NCI-H2227 treated with DMSO at 0.1 percent for 48 hours (cell line): ENCODE data around the gene ZNF732.
"Not testable (repeated sequence)": the region's sequence is repeated elsewhere in the genome, so short reads cannot be mapped to it uniquely, and the experiment has no call there.

ENCODE experiments used
- DNase-seq: peaks from one replicate; lab custom pipeline; 2025; lab: John Stamatoyannopoulos, UW

The ZNF732 gene

GRCh38 chr4:304969-305680 lies at the start of gene ZNF732:
TSS of gene ZNF732 (minus strand) at chr4:305474. CDS start at chr4:305310, 164 bp downstream.
- peak; percentile 57 for DNase-seq

- no peak for DNase-seq
Measured at GRCh38 chr4:340011-340410, 34.7 kb upstream of the ZNF732 start.

- DNase-seq = no peak
Measured at GRCh38 chr4:338759-339097, 33.5 kb upstream of the ZNF732 start.

- no peak for DNase-seq
Measured at GRCh38 chr4:337932-338758, 32.9 kb upstream of the ZNF732 start.

GRCh38 chr4:337143-337931 lies 32.1 kb upstream of the ZNF732 start, which contains the start of gene ZNF141:
TSS of gene ZNF141 (plus strand) at chr4:337814. CDS start at chr4:337984, 170 bp downstream.
- peak; percentile 91 for DNase-seq

GRCh38 chr4:336893-337142 lies 31.5 kb upstream of the ZNF732 start:
- no peak for DNase-seq

- DNase-seq = no peak
Measured at GRCh38 chr4:336099-336892, 31.0 kb upstream of the ZNF732 start.

- no peak for DNase-seq
Measured at GRCh38 chr4:335515-335914, 30.2 kb upstream of the ZNF732 start.

- no peak for DNase-seq
Measured at GRCh38 chr4:328729-329128, 23.5 kb upstream of the ZNF732 start.

GRCh38 chr4:314296-314903 lies 9.1 kb upstream of the ZNF732 start:
- DNase-seq = no peak

GRCh38 chr4:309807-310206 lies 4.5 kb upstream of the ZNF732 start:
- DNase-seq = no peak

GRCh38 chr4:306551-306961 lies 1.3 kb upstream of the ZNF732 start:
- no peak for DNase-seq

GRCh38 chr4:304516-304915 lies 758 bp downstream of the ZNF732 start:
- not testable (repeated sequence) for DNase-seq

GRCh38 chr4:302381-302780 lies 2.9 kb downstream of the ZNF732 start:
- no peak for DNase-seq

GRCh38 chr4:294732-295131 lies 10.5 kb downstream of the ZNF732 start:
- DNase-seq = no peak

- no peak for DNase-seq
Measured at GRCh38 chr4:288891-289290, 16.4 kb downstream of the ZNF732 start.

GRCh38 chr4:273309-274017 lies 31.8 kb downstream of the ZNF732 start:
- no peak for DNase-seq

- no peak for DNase-seq
Measured at GRCh38 chr4:271492-272103, 33.7 kb downstream of the ZNF732 start.

- DNase-seq = not testable (repeated sequence)
Measured at GRCh38 chr4:259240-259639, 46.0 kb downstream of the ZNF732 start.

GRCh38 chr4:256492-256891 lies 48.8 kb downstream of the ZNF732 start:
- DNase-seq = no peak
